Endothelial cell of umbilical vein (primary cell): ENCODE data around the gene DGCR2. TPM values are rescaled to one million over a fixed set of nuclear protein-coding genes. Genes with fewer than 3 reads are reported as not detected.

Experiments
- BruUV-seq: library from RNA; stranded (reverse); fragments of 400-500 nt; replicated peaks from 2 replicates; lab custom pipeline; 2021; lab: Mats Ljungman, UMichigan
- CTCF ChIA-PET: fragments of 300-600, 350-600 bp; sonication (Branson Sonifier 250); formaldehyde crosslinking; loops from one replicate; lab custom pipeline; 2021; ENCODE audit warnings: antibody characterized with exemption, inconsistent platforms; lab: Charles Lee
- POLR2A ChIA-PET: fragments of 300-600, 350-600 bp; sonication (Branson Sonifier 250); formaldehyde crosslinking; loops from one replicate; lab custom pipeline; 2021; ENCODE audit warnings: antibody characterized with exemption, inconsistent platforms; lab: Charles Lee
- DNase-seq: peaks from one replicate; pipeline ENCODE4 v3.0.0-alpha.2; 2011; ENCODE audit warnings: low read depth, low spot score
- FAIRE-seq: peaks from 2 replicates; lab custom pipeline; 2011; peaks lifted over from hg19 to GRCh38; lab: Jason Lieb, UNC
- H2AFZ ChIP-seq: 2 replicates; pipeline ENCODE4 v1.6.0; 2012; ENCODE audit warnings: low read depth, low read length, control low read depth, inconsistent platforms
- H3K27ac ChIP-seq: 2 replicates; pipeline ENCODE4 v1.5.1; 2011; ENCODE audit warnings: low read depth, mild to moderate bottlenecking, control low read depth, low read length, moderate library complexity; ENCODE audit not compliant: insufficient read depth
- H3K27me3 ChIP-seq, 2 experiments: 2 replicates each; pipeline versions ENCODE4 v1.6.0 to v1.6.1; 2011; ENCODE audit warnings: low read length in 2 of 2, mixed read lengths in 1 of 2; ENCODE audit not compliant: control insufficient read depth in 2 of 2, insufficient read depth in 2 of 2
- H3K36me3 ChIP-seq, 2 experiments: 2 replicates in 1 of 2; 3 replicates in 1 of 2; pipeline ENCODE4 v1.5.1; 2011; ENCODE audit warnings: low read length in 2 of 2, mild to moderate bottlenecking in 1 of 2, moderate library complexity in 1 of 2; ENCODE audit not compliant: control insufficient read depth in 2 of 2, insufficient read depth in 2 of 2; ENCODE audit errors: extremely low read depth in 1 of 2
- H3K4me1 ChIP-seq: 3 replicates; pipeline ENCODE4 v1.5.1; 2011; ENCODE audit warnings: mild to moderate bottlenecking, low read length; ENCODE audit not compliant: control insufficient read depth, insufficient read depth; ENCODE audit errors: extremely low read depth
- H3K4me2 ChIP-seq: 2 replicates; pipeline ENCODE4 v1.6.1; 2011; ENCODE audit warnings: low read length, control low read depth, mixed read lengths; ENCODE audit not compliant: insufficient read depth
- H3K4me3 ChIP-seq, 3 experiments: fragments of 200-600 bp in 1 of 3; sonication (generic), shearing (Covaris generic) in 1 of 3; replicated peaks in 1 of 3; 2 replicates each; pipeline ENCODE4 v1.5.1; 2011 to 2016; ENCODE audit warnings: control low read depth in 3 of 3, low read length in 3 of 3, mild to moderate bottlenecking in 2 of 3, inconsistent platforms in 1 of 3, low read depth in 1 of 3, moderate library complexity in 1 of 3; ENCODE audit not compliant: insufficient read depth in 1 of 3
- H3K79me2 ChIP-seq: 2 replicates; pipeline ENCODE4 v1.6.0; 2012; ENCODE audit warnings: low read length, inconsistent platforms; ENCODE audit not compliant: control insufficient read depth, insufficient read depth
- H3K9ac ChIP-seq: replicated peaks from 2 replicates; pipeline ENCODE3; 2011; ENCODE audit warnings: low read length, control low read depth; ENCODE audit not compliant: insufficient read depth; ENCODE audit errors: extremely low read depth
- H3K9me1 ChIP-seq: replicated peaks from 3 replicates; pipeline ENCODE4 v1.6.0; 2011; ENCODE audit warnings: mild to moderate bottlenecking, low read length; ENCODE audit not compliant: control insufficient read depth, insufficient read depth; ENCODE audit errors: extremely low read depth
- H3K9me3 ChIP-seq: replicated peaks from 2 replicates; pipeline ENCODE4 v1.5.1; 2012; ENCODE audit warnings: low read length, inconsistent platforms; ENCODE audit not compliant: control insufficient read depth, insufficient read depth
- H4K20me1 ChIP-seq: replicated peaks from 2 replicates; pipeline ENCODE3; 2011; ENCODE audit warnings: mild to moderate bottlenecking, low read length; ENCODE audit not compliant: control insufficient read depth, insufficient read depth; ENCODE audit errors: extremely low read depth
- EZH2 ChIP-seq: IDR thresholded peaks from 2 replicates; pipeline ENCODE4 v1.6.1; 2012; ENCODE audit warnings: borderline replicate concordance, low read depth, mild to moderate bottlenecking, moderate library complexity, low read length, inconsistent platforms; ENCODE audit not compliant: severe bottlenecking
- FOS ChIP-seq: IDR thresholded peaks from 2 replicates; pipeline ENCODE4 v1.6.1; 2011; ENCODE audit warnings: mild to moderate bottlenecking, low read length, moderate library complexity, borderline replicate concordance; ENCODE audit not compliant: insufficient read depth
- GATA2 ChIP-seq: IDR thresholded peaks from 2 replicates; pipeline ENCODE4 v1.7.0; 2011; ENCODE audit warnings: low read depth, mild to moderate bottlenecking, moderate library complexity, mixed read lengths, low read length; ENCODE audit not compliant: insufficient read length, insufficient read depth
- JUN ChIP-seq: IDR thresholded peaks from 2 replicates; pipeline ENCODE4 v1.6.1; 2011; ENCODE audit warnings: borderline replicate concordance, low read depth; ENCODE audit not compliant: insufficient read length, insufficient read depth
- MYC ChIP-seq: IDR thresholded peaks from one replicate; pipeline ENCODE4 v1.6.1; 2011; ENCODE audit warnings: mild to moderate bottlenecking, low read depth, low read length
- POLR2A ChIP-seq: IDR thresholded peaks from 2 replicates; pipeline ENCODE4 v1.6.1; 2012; ENCODE audit warnings: low read depth, mild to moderate bottlenecking, control low read depth, low read length
- POLR2AphosphoS5 ChIP-seq: IDR thresholded peaks from 2 replicates; pipeline ENCODE4 v1.6.1; 2012; ENCODE audit warnings: low read depth, mild to moderate bottlenecking, control low read depth, low read length, moderate library complexity; ENCODE audit not compliant: insufficient read depth
- dilution Hi-C: fragments of 300-500 bp; cut with MboI; formaldehyde crosslinking; loops from one replicate; pipeline ENCODE4 v1.15.0; 2019; ENCODE audit warnings: low sequenced_read_pairs; ENCODE audit not compliant: extremely low pct_ligation_motif_present
- intact Hi-C: fragments of 100-400 bp; cut with micrococcal nuclease; formaldehyde crosslinking; loops from one replicate; pipeline ENCODE4 v1.10.0; 2022
- polyA plus RNA-seq, 4 experiments: library from polyadenylated mRNA; depleted of rRNA in 3 of 4; stranded (reverse) in 3 of 4; unstranded in 1 of 4; fragments of >200 nt; gene quantifications; 2 replicates each; pipeline versions ENCODE4 v1.2.1 to v1.2.3, GENCODE V29; 2011 to 2012; ENCODE audit warnings: missing spikeins in 1 of 4
- total RNA-seq: library from RNA; stranded (reverse); gene quantifications from 2 replicates; pipeline ENCODE4 v1.2.3, GENCODE V29; 2021
- TF ChIP-seq, protein P1 (sequence below), 2 donors: IDR thresholded peaks; 1 replicate in 1 of 2; 2 replicates in 1 of 2; pipeline ENCODE4 v1.5.1; 2011; ENCODE audit warnings: low read length in 2 of 2, mild to moderate bottlenecking in 2 of 2, moderate library complexity in 2 of 2, control low read depth in 1 of 2, inconsistent platforms in 1 of 2, low read depth in 1 of 2; ENCODE audit not compliant: insufficient read depth in 1 of 2; ENCODE audit errors: extremely low read depth in 1 of 2
- TF ChIP-seq, protein P2 (sequence below): IDR thresholded peaks from 2 replicates; pipeline ENCODE4 v1.6.1; 2011; ENCODE audit not compliant: insufficient read depth, insufficient read length

The DGCR2 gene
- total and polyA plus RNA-seq, 2 donors (not counting 3 experiments of a cell fraction or from before 2014, with no cell fraction given) = 44.8 to 51.2 TPM

DNA sequence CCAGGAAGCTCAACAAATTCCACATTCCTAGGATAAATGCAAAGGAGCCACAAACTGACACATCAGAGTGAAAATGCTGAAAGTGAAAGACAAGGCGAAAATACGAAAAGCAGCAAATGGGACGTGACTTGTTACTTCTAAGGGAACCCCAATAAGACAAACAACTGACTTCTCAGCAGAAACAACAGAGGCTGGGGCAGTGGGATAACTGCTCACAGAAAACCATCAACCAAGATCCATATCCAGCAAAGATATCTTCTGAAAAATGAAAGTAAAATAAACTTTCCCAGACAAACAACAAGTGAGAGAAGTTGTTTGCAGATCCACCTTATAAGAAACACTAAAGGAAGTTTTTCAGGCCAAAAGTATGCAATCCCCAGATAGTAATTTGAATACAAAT is 72.1 kb downstream of the DGCR2 start:
- intact Hi-C loops = no loop called here
- ChIA-PET CTCF (interaction anchor here (1.1 kb wide), 1 partner anchor 35 kb away, joined by 3 read pairs; no protein-coding TSS in a partner anchor), POLR2A (no interaction called here)
- Histone ChIP-seq H3K4me1 (no peaks in the 10 kb centered on the region), H3K27ac (no peak overlapping the region), H3K27me3 (no peaks in the 10 kb centered on the region), H3K9me3 (no peaks in the 10 kb centered on the region), H4K20me1 (no peaks in the 10 kb centered on the region), H3K36me3 (peaks cover 7 to 29% of the 10 kb centered on the region in 2 experiments), H3K79me2 (no peaks in the 10 kb centered on the region), H3K9ac (no peak overlapping the region), H2AFZ (no peak overlapping the region), H3K9me1 (no peaks in the 10 kb centered on the region), H3K4me3 (no peak overlapping the region), H3K4me2 (no peak overlapping the region)
- no TSS peak for BruUV-seq
- dilution Hi-C loops = no loop called here
- TF ChIP-seq FOS (no peak), JUN (no peak), MYC (no peak), GATA2 (no peak), POLR2AphosphoS5 (no peak), EZH2 (no peak), POLR2A (no peak)
- TF ChIP-seq, protein P1, sequence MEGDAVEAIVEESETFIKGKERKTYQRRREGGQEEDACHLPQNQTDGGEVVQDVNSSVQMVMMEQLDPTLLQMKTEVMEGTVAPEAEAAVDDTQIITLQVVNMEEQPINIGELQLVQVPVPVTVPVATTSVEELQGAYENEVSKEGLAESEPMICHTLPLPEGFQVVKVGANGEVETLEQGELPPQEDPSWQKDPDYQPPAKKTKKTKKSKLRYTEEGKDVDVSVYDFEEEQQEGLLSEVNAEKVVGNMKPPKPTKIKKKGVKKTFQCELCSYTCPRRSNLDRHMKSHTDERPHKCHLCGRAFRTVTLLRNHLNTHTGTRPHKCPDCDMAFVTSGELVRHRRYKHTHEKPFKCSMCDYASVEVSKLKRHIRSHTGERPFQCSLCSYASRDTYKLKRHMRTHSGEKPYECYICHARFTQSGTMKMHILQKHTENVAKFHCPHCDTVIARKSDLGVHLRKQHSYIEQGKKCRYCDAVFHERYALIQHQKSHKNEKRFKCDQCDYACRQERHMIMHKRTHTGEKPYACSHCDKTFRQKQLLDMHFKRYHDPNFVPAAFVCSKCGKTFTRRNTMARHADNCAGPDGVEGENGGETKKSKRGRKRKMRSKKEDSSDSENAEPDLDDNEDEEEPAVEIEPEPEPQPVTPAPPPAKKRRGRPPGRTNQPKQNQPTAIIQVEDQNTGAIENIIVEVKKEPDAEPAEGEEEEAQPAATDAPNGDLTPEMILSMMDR (IDR thresholded peaks at IDR 0.05; ENCODE audit: extremely low read depth in 1 of 2, insufficient read depth in 1 of 2, low read depth in 1 of 2, low read length in 2 of 2) = no peak
- TF ChIP-seq, protein P2, sequence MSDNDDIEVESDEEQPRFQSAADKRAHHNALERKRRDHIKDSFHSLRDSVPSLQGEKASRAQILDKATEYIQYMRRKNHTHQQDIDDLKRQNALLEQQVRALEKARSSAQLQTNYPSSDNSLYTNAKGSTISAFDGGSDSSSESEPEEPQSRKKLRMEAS = no peak
- DNase-seq (no peak), FAIRE-seq (no peak)
